IPS DF 19.7 (cell line): ENCODE measurements around the gene FBXW7.

ENCODE experiments used
- DNase-seq: peaks from one replicate; pipeline ENCODE4 v3.0.0-alpha.2; 2013; ENCODE audit warnings: low read depth, low spot score

Gene FBXW7

DNA sequence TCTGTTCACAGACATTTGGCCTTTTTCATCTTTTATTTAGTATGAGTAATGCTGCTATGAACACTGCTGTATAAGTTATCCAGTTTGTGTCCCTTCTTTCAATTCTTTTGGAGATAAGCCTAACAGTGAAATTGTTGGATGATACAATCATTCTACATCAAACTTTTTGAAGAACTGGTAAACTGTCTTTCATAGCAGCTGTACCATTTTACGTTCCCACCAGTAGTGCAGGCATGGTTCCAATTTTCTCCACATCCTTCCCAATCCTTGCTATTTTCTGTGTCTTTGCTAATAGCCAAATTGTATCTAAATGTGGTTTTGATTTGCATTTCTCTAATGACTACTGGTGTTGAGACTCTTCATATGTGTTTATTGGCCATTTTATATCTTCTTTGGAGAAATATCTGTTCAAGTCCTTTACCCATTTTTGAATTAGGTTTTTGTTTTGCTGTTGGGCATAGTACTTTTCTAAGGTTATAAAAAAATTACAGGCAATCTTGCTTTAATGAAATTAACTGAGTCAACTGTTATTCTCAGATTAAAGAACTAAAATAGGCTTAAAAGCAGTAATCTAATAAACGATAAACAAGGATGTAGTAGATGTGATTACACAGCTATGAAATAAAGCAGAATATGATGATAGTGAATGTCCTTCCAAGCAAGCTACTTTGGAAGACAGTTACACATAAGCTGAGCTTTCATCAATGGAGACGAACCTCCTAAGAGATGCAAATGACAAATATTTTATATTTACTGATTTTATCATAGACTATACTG lies 57.2 kb downstream of the FBXW7 start:
- no peak for DNase-seq

DNA sequence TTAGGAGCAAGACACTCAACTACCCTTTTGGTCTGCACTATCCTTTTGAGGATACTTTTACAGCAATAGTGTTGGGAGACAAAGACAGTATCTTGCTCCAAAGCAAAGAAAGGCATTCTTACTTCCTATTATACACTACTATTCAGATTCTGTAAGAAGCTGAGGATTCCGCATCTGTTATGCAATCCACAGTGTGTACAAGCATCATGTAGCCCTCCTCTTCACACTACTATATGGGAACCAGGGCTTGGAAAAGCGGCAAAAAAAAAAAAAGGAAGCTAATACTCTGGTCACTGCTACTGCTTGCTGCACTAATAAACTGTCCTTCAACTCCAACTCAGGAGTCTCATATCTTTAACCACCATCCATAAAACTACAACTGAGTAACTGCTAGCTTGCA lies 59.1 kb downstream of the FBXW7 start:
- DNase-seq: no peak

DNA sequence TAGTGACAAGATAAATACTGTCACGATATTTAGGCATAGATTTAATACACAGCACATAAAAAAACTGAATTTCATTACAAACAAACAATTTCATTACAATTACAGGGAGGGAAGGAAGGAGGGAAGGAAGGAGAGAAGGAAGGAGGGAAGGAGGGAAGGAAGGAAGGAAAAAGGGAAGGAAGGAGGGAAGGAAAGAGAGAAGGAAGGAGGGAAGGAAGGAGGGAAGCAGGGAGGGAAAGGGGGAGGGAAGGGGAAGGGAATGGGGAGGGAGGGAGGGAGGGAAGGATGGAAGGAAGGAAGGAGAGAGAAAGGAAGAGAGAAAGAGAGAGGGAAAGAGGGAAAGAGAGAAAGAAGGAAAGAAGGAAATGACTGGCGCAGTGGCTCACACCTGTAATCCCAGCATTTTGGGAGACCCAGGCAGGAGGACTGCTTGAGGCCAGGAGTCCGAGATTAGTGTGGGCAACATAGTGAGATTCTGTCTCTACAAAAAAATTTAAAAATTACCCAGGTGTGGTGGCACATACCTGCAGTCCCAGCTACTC lies 64.6 kb downstream of the FBXW7 start:
- no peak for DNase-seq

DNA sequence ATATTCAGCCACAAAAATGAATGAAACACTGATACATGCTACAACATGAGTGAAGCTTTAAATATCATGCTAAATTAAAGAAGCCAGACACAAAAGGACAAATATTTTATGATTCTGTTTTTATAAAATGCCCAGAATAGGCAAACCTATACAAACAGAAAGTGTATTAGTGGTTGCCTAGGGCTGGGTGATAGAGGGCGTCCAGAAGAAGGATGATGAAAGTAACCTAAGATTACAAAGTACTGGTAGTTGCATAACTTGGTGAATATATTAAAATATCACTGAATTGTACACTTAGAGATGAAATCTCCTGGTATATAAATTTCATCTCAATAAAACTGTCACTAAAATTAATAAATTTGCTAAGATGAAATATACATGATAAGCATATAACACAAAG lies 67.5 kb downstream of the FBXW7 start:
- no peak for DNase-seq

DNA sequence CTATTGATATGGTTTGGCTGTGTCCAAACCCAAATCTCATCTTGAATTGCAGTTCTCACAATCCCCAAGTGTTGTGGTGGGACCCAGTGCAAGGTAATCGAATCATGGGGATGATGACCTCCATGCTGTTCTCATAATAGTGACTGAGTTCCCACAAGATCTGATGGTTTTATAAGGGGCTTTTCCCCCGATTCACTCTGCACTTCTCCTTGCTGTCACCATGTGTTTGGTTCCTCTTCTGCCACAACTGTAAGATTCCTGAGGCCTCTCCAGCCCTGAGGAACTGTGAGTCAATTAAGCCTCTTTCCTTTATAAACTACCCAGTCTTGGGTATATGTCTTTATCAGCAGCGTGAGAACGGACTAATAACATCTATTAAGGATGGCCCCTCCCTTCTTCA lies 68.8 kb downstream of the FBXW7 start:
- DNase-seq: no peak

DNA sequence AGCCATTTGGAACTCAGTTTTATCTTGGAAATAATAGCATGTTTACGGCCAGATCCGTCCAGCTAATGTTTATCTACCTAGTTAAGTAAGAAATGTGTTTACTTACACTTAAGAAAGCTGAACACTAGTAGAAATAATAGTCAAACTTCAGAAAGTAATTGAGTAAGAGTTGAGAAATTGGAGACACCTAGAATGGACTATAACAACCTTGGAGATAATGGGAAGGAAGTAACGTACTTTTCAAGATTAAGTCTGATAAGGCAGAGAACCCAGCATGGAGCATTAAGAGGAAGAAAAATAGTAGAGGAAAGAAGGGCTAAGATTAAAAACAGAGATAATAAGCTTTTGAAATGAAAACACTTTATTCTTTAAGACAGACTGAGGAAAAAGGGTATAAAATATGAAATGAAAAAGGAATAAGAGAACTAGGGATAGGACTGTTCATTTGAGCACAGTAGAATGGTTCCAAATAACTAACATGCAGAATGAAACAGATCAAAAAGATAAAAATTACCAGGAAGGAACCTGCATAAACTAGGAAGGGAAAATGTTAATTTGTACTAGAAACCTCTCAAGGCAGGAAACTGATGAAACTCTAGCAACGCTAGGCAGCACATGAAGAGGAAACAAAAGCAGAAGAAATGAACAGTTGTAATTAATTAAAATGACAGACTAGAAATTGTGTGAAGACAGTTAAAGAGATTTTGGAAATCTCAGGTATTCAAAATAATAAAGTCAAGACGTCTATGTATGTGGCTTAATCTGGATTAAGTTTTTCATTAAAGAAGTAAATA lies 71.7 kb downstream of the FBXW7 start:
- DNase-seq: no peak

DNA sequence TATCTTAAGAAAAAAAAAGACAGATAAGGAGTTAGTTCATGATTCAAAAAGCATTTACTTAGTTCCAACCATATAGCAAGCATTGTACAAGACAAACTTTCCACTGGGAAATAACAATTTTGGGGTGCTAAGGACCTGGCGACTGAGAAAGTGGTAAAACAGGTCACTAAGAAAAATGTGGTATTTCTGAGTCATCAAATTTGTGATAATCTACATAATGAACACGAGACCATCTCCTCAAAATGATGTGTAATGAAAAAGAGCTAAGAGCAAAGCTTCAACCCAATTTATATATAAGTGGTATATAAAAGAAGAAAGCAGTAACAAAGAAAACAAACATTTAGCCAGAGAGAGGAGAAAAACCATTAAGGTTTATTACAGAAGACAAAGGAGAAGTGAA lies 72.3 kb downstream of the FBXW7 start:
- DNase-seq: no peak

DNA sequence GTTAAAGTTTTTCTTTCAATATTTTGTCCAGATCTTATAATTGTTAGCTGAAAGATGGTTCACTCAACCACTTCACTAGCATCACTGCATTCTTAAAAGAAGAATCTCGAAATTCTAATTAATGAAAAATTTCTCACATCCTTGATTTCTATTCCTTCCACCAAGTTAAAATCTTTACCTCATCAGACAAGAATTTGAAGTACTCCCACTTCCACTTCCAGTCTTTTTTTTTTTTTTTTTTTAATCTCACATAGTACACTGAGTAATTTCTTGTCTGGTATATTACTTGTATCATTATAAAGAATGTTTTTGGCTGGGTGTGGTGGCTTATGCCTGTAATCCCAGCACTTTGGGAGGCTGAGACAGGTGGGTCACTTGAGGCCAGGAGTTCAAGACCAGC lies 73.2 kb downstream of the FBXW7 start:
- no peak for DNase-seq

DNA sequence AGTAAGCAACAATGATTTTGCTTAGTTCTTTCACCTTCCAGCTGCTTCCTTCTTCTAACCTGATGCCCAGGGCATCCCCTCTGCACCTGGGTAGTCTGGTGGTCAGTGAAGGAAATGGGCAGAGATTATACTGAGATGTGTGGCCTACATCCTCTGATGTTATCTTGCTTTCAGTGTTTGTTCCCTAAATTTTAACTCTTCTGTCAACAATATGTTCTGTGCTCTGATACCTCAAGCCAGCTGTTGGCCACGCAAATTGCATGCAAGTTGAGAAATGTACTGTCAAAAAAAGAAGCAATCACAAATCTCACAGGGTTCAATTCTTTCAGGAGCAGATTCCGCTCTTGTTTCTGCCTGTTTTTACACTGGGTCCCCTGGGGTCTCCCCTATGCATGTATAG lies 73.8 kb downstream of the FBXW7 start:
- no peak for DNase-seq

DNA sequence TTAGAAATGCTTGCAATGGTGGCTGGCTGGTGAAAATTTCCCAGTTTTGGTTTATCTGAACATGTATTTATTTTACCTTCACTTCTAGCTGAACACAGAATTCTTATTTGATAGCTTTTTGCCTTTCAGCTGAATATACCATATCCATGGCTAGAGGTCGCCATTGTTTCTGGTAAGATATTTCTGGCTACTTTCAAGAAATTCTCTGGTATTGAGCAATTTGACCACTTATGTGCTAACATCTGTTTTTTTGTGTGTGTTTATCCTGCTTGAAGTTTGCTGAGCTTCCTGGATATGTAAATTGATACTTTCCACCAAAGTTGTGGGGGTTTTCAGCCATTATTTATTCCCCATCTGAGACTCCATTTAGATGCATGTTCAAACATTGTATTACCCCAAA lies 75.4 kb downstream of the FBXW7 start:
- DNase-seq: no peak

DNA sequence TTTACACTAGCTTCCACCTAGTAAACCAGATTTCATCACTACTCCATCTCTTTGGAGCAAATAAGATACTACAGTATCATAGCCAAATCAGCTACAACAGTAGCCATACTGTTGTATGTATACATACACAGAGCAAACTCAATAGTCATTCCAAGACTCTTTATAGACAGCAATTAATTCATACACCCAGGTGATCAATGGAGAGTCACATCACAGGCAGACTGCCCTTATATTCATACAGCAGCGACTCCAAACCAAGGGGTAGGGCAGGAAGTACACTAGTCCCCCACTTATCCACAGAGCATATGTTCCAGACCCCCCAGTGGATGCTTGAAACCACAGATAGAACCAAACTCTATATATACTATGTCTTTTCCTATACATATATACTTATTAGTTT lies 76.6 kb downstream of the FBXW7 start:
- DNase-seq: no peak

DNA sequence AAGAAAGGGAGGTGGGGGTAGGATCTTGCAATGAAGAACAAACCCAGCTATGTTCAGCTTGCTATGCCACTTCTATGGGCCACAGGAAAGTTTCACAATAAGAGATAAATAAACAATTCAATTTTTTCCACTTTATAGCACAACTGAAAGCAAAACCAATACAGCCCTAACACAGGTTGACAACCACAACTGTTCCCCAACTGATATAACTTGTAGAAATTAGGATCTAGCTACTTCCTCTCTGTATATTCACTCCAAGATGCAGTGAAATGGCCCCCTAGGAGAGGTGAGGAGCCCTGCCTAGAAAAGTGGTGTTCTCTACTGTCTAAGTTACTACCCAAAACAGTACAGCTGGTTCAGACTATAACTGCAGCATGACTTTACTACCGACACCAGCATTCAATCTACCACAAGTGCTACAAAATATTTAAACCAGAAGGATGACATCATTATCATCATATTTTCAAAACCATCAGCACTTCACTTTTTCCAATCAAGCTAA lies 77.0 kb downstream of the FBXW7 start:
- DNase-seq: no peak

DNA sequence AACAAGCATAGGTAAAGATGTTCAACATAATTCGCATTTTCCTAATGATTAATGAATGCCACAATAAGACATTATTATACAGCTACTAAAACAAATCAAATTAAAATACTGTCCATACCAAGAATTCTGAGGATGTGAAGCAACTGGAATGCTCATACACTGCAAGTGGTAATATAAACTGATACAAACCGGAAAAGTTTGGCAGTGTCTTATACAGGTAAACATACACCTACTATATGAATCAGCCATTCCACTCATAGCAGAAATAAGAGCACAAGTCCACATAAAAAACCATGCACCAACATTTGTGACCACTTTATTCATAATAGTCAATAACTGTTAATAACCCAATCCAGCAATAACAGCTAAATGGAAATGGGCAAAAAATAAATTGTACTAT lies 79.3 kb downstream of the FBXW7 start:
- no peak for DNase-seq

DNA sequence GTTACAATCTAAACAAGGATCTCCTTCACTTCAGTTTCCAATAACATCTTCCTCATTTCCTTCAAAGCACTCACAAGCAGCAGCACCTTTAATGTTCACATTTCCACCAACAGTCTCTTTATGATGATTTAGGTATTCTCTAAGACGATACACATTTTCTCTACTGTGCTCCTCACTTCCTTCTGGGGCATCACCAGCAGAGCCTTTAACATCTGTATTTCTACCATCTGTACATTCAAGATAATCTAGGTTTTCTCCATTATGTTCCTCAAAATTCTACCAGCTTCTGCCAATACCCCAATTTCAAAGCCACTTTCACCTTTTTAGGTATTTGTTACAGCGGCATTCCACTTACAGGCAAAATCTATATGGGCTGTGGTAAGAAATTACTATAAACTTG lies 80.6 kb downstream of the FBXW7 start:
- DNase-seq: no peak

DNA sequence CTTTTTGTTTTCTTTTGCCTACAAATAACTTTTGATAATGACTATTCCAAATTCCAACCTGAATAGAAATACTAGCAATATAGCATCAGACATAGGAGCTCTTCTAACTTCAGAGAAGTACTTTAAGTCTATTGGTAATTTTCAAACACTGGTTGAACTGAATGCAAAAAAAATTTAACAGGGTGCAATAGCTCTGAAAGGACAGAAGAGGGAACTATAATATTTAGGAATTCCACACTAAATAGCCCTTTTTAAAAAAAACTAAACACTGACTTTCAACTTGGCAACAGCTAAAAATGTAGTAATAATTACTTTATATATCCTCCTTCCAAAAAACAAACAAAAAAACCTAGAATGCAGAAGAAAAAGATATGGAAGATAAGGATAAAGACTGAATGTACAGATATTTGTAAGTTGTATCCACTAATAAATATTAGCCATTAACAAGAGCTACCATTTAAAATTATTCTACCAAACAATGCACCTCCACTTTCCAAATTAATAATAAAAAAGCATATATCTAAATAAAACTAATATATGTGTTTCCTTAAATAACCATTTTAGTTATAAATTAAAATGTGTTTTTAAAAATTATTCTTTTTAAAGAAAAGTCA lies 81.4 kb downstream of the FBXW7 start:
- DNase-seq: no peak

DNA sequence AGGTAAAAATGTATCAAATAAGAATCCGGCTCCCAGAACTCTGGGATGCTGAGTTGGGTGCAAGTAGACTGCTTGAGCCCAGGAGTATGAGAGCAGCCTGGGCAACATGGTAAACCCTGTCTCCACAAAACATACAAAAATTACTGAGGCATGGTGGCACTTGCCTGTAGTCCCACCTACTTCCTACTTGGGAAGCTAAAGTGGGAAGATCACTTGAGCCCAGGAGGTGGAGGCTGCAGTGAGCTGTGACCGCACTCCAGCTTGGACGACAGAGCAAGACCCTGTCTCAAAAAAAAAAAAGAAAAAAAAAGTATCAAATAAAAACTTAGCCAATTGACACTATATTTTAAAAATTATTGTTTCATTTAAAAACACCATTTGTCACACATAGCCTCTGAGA lies 84.4 kb downstream of the FBXW7 start:
- no peak for DNase-seq

DNA sequence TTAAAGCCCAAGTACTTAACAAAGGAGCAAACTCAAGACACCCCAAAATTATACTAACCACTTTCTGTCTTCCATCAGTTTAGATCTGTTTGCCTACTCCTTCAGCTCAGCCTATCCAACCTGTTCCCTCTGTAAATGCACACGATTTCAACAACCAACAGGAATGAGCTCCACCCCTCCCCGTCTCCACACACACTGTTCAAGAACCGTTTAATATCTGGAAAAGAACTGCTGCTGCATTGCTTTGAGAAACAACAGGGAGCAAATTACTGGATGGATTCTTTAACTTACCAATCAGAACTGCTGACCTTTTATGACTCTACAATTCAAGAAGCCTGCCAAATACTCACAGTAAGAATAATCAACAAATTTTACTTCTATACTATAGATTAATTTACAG lies 87.0 kb downstream of the FBXW7 start:
- DNase-seq: no peak

DNA sequence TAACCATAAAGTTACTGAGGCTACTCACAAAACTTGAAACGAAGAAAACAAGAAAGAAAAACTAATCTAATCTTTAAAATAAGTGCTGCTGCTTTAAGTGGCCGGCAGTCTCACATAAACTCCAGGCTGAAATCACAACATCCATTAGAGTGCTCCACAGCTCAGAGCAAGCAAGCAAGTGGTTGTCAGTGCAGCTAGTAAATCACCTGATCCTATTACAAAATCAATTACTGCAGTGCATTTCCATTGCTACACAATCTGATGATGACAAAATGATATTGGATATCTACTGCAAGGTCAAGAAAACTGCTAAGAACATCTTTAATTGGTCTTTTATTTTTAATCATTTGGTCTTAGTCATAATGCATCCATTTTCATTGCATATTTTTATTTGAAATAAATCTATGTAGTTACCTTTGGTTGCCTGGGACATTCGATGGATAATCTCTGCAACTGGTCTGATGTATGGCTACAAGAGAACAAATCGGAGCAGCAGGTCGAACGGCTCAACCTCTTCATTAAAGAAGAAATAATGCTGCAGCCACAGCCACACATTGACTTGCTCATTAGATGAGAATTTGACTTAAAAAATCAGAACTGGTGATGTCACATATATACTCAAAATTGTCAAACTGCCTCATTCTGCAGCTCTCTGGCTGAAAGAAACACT lies 87.7 kb downstream of the FBXW7 start:
- no peak for DNase-seq

DNA sequence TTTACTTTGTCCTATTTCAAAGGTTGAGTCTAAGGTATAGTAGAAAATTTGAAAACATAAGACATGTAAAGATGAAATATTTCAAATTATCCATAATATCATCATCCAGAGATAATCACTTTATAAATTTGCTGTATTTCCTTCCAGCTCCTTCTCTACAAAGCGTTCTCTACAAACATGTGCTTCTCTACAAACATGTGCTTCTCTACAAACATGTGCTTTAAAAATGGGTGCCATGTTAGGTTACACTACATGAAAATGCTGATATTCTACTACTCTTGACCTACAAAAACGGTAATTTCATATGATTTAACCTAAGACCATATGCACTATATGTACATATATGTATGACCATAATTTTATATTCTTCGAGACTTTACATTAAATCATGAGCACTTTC lies 92.0 kb downstream of the FBXW7 start:
- DNase-seq: no peak

DNA sequence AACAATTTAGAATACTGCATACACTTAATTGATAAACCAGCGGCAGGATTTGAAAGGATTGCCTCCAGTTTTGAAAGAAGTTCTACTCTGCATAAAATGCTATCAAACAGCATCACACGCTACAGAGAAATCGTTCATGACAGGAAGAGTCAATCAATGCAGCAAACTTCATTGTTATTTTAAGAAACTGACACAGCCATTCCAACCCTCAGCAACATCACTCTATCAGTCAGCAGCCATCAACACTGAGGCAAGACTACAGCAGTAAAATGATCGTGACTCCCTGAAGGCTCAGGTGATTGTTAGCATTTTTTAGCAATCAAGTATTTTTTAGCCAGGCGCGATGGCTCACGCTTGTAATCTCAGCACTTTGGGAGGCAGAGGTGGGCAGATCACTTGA lies 98.3 kb downstream of the FBXW7 start:
- no peak for DNase-seq

DNA sequence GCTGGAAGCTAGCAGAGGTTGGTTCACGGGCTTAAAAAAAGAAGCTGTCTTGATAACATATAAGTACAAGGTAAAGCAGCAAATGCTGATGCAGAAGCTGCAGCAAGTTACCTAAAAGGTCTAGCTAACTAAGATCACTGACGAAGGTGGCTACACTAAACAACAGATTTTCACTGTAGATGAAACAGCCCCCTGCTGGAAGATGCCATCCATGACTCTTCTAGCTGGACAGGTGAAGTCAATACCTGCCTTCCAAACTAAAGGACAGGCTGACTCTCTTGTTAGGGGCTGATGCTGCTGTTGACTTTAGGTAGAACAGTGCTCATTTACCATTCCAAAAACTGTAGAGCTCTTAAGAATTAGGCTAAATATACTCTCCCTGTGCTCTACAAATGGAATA lies 99.5 kb downstream of the FBXW7 start:
- peak; percentile 17 for DNase-seq

DNA sequence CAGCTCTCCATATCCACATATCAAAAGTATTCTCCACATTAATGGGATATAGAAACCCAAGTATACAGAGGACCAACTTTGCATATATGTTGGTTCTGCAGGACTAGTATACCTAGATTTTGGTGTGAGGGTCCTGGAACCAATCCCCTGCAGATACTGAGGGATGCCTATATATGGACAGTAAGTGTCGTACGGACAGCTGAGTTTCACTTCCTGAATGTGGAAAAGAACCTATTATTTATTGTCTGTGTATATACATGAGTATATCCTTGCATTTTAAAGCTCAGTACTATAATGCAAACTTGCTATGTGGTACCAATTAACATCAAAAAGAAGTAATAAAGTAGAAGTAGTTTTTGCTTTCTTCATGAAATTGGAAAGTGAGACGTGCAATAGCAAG lies 101.9 kb downstream of the FBXW7 start:
- DNase-seq: no peak
